Panc1 (cell line): Measurements from ENCODE around the gene LSS.

Experiments used
- SIN3A ChIP-seq: IDR thresholded peaks from 2 replicates; pipeline ENCODE4 v1.6.1; 2012; ENCODE audit warnings: low read depth, mild to moderate bottlenecking, low read length, moderate library complexity, borderline replicate concordance; ENCODE audit not compliant: insufficient read depth
- TF ChIP-seq, protein P1 (sequence below): fragments of 450-650 bp; IDR thresholded peaks from 2 replicates; pipeline ENCODE4 v1.5.1; 2017; ENCODE audit warnings: mild to moderate bottlenecking
- TF ChIP-seq, protein P2 (sequence below), 2 experiments: IDR thresholded peaks; 2 replicates each; pipeline ENCODE4 v1.6.1; 2011 to 2012; ENCODE audit warnings: low read depth in 2 of 2, control low read depth in 1 of 2, low read length in 1 of 2, mild to moderate bottlenecking in 1 of 2, moderate library complexity in 1 of 2; ENCODE audit not compliant: insufficient read depth in 1 of 2

DNA sequence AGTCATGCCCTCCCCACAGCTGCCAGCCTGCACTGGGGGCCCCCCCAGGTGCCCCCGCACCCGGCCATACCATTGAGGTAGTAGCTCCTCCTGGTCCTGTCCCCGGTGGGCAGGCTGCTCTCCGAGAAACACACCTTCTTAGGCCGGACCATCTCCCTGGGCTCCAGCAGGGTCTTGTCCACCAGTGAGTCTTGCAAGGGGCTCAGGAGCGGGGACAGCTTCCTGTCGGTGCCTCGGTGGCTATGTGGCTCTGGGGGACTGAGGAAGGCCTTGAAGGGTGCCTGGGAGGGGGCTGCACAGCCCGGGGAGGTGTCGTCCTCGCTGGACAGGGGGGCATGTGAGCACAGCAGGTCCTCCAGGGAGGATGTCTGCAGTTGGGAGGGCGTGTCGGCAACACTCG is 60.3 kb downstream of the LSS start:
- TF ChIP-seq, protein P1, sequence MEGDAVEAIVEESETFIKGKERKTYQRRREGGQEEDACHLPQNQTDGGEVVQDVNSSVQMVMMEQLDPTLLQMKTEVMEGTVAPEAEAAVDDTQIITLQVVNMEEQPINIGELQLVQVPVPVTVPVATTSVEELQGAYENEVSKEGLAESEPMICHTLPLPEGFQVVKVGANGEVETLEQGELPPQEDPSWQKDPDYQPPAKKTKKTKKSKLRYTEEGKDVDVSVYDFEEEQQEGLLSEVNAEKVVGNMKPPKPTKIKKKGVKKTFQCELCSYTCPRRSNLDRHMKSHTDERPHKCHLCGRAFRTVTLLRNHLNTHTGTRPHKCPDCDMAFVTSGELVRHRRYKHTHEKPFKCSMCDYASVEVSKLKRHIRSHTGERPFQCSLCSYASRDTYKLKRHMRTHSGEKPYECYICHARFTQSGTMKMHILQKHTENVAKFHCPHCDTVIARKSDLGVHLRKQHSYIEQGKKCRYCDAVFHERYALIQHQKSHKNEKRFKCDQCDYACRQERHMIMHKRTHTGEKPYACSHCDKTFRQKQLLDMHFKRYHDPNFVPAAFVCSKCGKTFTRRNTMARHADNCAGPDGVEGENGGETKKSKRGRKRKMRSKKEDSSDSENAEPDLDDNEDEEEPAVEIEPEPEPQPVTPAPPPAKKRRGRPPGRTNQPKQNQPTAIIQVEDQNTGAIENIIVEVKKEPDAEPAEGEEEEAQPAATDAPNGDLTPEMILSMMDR: no peak
- TF ChIP-seq SIN3A: no peak
- TF ChIP-seq, protein P2, sequence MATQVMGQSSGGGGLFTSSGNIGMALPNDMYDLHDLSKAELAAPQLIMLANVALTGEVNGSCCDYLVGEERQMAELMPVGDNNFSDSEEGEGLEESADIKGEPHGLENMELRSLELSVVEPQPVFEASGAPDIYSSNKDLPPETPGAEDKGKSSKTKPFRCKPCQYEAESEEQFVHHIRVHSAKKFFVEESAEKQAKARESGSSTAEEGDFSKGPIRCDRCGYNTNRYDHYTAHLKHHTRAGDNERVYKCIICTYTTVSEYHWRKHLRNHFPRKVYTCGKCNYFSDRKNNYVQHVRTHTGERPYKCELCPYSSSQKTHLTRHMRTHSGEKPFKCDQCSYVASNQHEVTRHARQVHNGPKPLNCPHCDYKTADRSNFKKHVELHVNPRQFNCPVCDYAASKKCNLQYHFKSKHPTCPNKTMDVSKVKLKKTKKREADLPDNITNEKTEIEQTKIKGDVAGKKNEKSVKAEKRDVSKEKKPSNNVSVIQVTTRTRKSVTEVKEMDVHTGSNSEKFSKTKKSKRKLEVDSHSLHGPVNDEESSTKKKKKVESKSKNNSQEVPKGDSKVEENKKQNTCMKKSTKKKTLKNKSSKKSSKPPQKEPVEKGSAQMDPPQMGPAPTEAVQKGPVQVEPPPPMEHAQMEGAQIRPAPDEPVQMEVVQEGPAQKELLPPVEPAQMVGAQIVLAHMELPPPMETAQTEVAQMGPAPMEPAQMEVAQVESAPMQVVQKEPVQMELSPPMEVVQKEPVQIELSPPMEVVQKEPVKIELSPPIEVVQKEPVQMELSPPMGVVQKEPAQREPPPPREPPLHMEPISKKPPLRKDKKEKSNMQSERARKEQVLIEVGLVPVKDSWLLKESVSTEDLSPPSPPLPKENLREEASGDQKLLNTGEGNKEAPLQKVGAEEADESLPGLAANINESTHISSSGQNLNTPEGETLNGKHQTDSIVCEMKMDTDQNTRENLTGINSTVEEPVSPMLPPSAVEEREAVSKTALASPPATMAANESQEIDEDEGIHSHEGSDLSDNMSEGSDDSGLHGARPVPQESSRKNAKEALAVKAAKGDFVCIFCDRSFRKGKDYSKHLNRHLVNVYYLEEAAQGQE (IDR thresholded peaks at IDR 0.05; ENCODE audit: insufficient read depth in 1 of 2, low read depth in 2 of 2, low read length in 1 of 2): no peak
